GM12878 (cell line): ENCODE data around the gene POLD1. TPM values are rescaled to one million over a fixed set of nuclear protein-coding genes. Genes with fewer than 3 reads are reported as not detected.

Source experiments
- ATF2 ChIP-seq: IDR thresholded peaks from 2 replicates; pipeline ENCODE4 v1.6.1; 2012; ENCODE audit warnings: low read length, inconsistent platforms
- BMI1 ChIP-seq: fragments of 450-650 bp; IDR thresholded peaks from 2 replicates; pipeline ENCODE4 v1.6.1; 2016; ENCODE audit warnings: mild to moderate bottlenecking, moderate library complexity, borderline replicate concordance
- CHD1 ChIP-seq: IDR thresholded peaks from 2 replicates; pipeline ENCODE4 v1.6.1; 2012; ENCODE audit warnings: low read depth, low read length, improper control_type of control experiment
- E4F1 ChIP-seq: fragments of 450-650 bp; IDR thresholded peaks from 2 replicates; pipeline ENCODE4 v1.6.1; 2018; ENCODE audit warnings: borderline replicate concordance, mild to moderate bottlenecking; ENCODE audit not compliant: partially characterized antibody
- EED ChIP-seq: sonication (generic); IDR thresholded peaks from 2 replicates; pipeline ENCODE4 v1.6.1; 2016; ENCODE audit warnings: antibody characterized with exemption, low read depth
- HCFC1 ChIP-seq: fragments of 150-350 bp; IDR thresholded peaks from 2 replicates; pipeline ENCODE4 v1.6.1; 2014; ENCODE audit warnings: low read length
- JUNB ChIP-seq: IDR thresholded peaks from 2 replicates; pipeline ENCODE4 v1.6.1; 2016; ENCODE audit warnings: antibody characterized with exemption, mild to moderate bottlenecking
- NRF1 ChIP-seq: conservative IDR thresholded peaks from 2 replicates; pipeline ENCODE4 v1.6.1; 2011; ENCODE audit warnings: mild to moderate bottlenecking, low read depth, low read length, improper control_type of control experiment
- PAX5 ChIP-seq: IDR thresholded peaks from 2 replicates; pipeline ENCODE4 v1.6.1; 2011; ENCODE audit warnings: low read depth, low read length, borderline replicate concordance
- PML ChIP-seq: IDR thresholded peaks from 2 replicates; pipeline ENCODE4 v1.6.1; 2012; ENCODE audit warnings: low read length, inconsistent platforms
- RAD51 ChIP-seq: fragments of 450-650 bp; IDR thresholded peaks from 2 replicates; pipeline ENCODE4 v1.6.1; 2016; ENCODE audit warnings: moderate library complexity, mild to moderate bottlenecking, inconsistent platforms
- RELB ChIP-seq: fragments of 450-650 bp; IDR thresholded peaks from 2 replicates; pipeline ENCODE4 v1.6.1; 2017; ENCODE audit warnings: low read depth, mild to moderate bottlenecking, moderate library complexity
- REST ChIP-seq: IDR thresholded peaks from 2 replicates; pipeline ENCODE4 v1.6.1; 2012; ENCODE audit warnings: mild to moderate bottlenecking, low read depth, low read length
- TBL1XR1 ChIP-seq: IDR thresholded peaks from 2 replicates; pipeline ENCODE4 v1.6.1; 2012; ENCODE audit warnings: low read depth, low read length, improper control_type of control experiment
- TCF7 ChIP-seq: IDR thresholded peaks from 2 replicates; pipeline ENCODE4 v1.6.1; 2014; ENCODE audit warnings: antibody characterized with exemption, borderline replicate concordance
- ZBTB11 ChIP-seq: fragments of 450-650 bp; formaldehyde crosslinking; IDR thresholded peaks from 2 replicates; pipeline ENCODE4 v1.5.0; 2022; ENCODE audit warnings: mild to moderate bottlenecking, missing genetic modification characterization
- ZNF384 ChIP-seq: IDR thresholded peaks from 2 replicates; pipeline ENCODE4 v1.6.1; 2012; ENCODE audit warnings: low read depth, mild to moderate bottlenecking, low read length, improper control_type of control experiment, borderline replicate concordance
- polyA plus RNA-seq, 11 experiments: library from polyadenylated mRNA; depleted of rRNA in 4 of 11; unstranded in 6 of 11; stranded (reverse) in 5 of 11; fragments of >200 nt; fragmentation: Nextera tagmentation in 4 of 11; fragmentation: Illumina TruSeq in 1 of 11; extraction: Ambion mirVana in 4 of 11; extraction: Trizol in 1 of 11; gene quantifications; 1 replicate in 1 of 11; 2 replicates in 10 of 11; pipeline versions ENCODE4 v1.2.1 to v1.2.3, GENCODE V29; 2011 to 2016; ENCODE audit warnings: inconsistent platforms in 2 of 11, missing spikeins in 2 of 11, low read depth in 1 of 11
- total RNA-seq, 4 experiments: library from RNA; depleted of rRNA in 3 of 4; stranded (reverse); fragments of >200 nt in 3 of 4; fragmentation: Illumina TruSeq in 1 of 4; extraction: Trizol in 1 of 4; gene quantifications; 2 replicates each; pipeline versions ENCODE4 v1.2.1 to v1.2.3, GENCODE V29; 2013 to 2021

POLD1 gene
- total and polyA plus RNA-seq, 10 of the 15 experiments (the other 5 are each of a cell fraction or from before 2014, with no cell fraction given) = 0.76 to 165 (median 63.4) TPM

- no peak for TF ChIP-seq ZBTB11 (CRISPR knock-in tag)
- TF ChIP-seq BMI1 = no peak
- TF ChIP-seq HCFC1 = no peak; the same call in 1 of the 2 replicates
- no peak for TF ChIP-seq EED
- TF ChIP-seq NRF1 = peak; percentile 67
- no peak for TF ChIP-seq PML
- TF ChIP-seq ATF2 = no peak
- TF ChIP-seq E4F1 = no peak
- no peak for TF ChIP-seq JUNB
- TF ChIP-seq TBL1XR1 = no peak
- no peak for TF ChIP-seq CHD1
- no peak for TF ChIP-seq REST
- TF ChIP-seq RAD51 = no peak
- 0 out of 2 replicates have a peak, but pooled peaks have one; percentile 17 for TF ChIP-seq RELB
- peak; percentile 80 for TF ChIP-seq PAX5
- TF ChIP-seq ZNF384 = no peak
- TF ChIP-seq TCF7 = no peak
Observed at GRCh38 chr19:50383852-50384684, at the start of gene POLD1 (continued).
